Measurements from ENCODE around the gene NUFIP2.
"Not testable (repeated sequence)": the region's sequence is repeated elsewhere in the genome, so short reads cannot be mapped to it uniquely, and the experiment has no call there.

NUFIP2 gene

DNA sequence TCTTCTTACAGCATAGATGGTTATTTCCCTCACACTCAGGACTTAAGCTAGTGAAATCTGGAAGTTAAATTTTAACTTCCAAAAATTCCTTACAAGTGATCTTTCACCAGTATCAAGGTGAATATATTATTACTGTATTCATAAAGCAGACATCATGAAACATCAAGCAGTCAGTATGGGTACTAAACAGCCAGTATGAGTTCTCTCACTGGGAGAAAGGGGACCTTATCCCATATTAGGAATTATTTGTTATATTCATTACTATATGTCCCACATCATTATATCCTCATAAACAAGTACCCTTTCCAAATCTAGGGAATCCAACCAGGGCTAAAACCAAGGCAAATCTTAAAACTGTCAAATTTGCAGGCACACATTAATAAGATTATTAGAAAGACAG, 15.3 kb downstream of the NUFIP2 start:
- no peak for DNase-seq

DNA sequence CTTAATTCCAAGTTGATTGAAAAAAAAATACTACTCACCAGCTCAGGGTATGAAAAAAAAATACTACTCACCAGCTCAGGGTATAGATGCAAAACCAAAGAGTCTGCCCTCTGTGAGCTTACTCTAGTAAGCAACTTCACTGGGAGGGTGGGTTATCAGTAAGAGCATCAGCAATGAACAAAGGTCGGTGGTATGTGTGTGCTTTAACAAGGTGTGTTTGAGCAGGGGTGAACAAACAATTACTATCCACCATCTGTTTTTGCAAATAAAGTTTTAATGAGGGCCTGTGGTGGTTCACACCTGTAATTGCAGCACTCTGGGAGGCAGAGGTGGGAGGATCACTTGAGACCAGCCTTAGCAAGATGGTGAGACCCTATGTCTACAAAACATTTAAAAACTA, 20.0 kb downstream of the NUFIP2 start:
- DNase-seq = peak; percentile 60

- not testable (repeated sequence) for DNase-seq
Observed at GRCh38 chr17:29271980-29272379, 22.0 kb downstream of the NUFIP2 start.

GRCh38 chr17:29263916-29264315, 30.0 kb downstream of the NUFIP2 start:
- DNase-seq = no peak

GRCh38 chr17:29257756-29258155, 36.2 kb downstream of the NUFIP2 start:
- DNase-seq = no peak

GRCh38 chr17:29256735-29257466, 37.0 kb downstream of the NUFIP2 start:
- DNase-seq = no peak

- no peak for DNase-seq
Observed at GRCh38 chr17:29255926-29256522, 37.9 kb downstream of the NUFIP2 start.

- no peak for DNase-seq
Observed at GRCh38 chr17:29253037-29253436, 40.9 kb downstream of the NUFIP2 start.

GRCh38 chr17:29252101-29252791, 41.7 kb downstream of the NUFIP2 start:
- DNase-seq = peak; percentile 27

DNA sequence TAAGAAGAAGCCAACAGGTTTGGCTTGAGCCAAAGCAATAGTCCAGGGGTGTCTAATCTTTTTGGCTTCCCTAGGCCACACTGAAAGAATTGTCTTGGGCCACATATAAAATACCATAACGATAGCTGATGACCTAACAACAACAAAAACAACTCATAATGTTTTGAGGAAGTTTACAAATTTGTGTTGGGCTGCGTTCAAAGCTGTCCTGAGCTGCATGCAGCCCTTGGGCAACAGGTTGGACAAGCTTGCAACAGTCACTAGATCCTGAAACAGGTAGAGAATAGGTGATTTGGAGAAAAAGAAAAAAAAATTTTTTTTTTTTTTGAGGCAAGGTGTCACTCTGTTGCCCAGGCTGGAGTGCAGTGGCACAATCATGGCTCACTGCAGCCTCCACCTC, 42.8 kb downstream of the NUFIP2 start:
- DNase-seq = no peak

DNA sequence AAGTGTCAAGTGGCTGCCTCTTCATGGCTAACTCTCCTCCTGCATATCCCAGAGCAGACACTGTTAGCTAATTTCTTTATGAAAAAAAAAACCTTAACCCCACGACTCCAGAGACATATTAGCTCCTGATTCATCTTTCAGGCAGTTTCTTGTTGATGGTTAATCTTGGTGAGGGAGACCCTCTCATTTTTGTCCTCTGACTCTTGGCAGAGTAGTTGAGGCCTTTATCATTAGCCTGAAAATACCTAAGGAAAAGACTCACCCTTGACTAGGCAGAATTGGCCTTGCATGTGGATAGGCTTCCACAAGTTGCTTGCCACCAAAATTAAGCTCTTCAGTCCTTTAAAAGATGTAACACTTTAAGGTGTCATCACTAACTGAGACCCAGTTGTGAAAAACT, 43.3 kb downstream of the NUFIP2 start:
- DNase-seq = no peak

- no peak for DNase-seq
Observed at GRCh38 chr17:29248845-29249244, 45.1 kb downstream of the NUFIP2 start.

DNA sequence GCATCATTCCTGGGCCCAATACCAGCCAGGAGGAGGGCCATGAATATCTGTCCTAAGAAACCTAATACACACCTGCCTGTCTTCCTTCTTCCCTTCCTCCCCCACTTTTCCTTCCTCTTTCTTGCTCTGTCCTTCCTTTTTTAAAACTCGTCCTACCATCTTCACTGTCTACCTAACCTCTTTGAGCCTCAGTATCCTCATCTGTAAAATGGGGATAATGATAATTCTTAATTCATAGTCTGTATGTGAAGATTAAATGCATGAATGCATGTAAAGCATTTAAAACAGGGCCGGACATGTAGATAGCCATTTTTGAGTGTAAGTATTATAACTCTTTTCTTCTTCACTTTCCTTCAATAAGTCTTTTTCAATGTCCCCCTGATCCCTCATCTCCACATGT, 46.7 kb downstream of the NUFIP2 start:
- DNase-seq = no peak

DNA sequence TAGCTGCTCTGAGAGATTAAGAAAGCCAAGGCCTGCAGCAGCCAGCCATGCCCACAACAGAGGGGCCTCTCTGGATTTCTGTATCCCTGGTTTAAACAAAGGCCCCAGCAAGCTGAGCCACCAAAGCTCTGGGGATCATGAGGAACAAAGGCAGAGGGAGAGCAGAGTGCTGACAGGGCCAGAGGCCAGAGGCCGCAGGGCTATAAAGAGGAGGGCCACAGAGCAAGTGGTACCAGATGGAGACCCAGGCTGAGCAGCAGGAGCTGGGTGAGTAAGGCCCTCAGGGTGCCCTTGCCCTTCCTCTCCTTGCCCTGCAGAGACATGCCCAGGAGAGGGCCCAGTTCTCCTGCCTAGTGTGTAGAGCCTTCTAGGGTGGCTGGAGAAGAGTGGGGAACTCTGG, 47.3 kb downstream of the NUFIP2 start, which contains the start of gene CRYBA1:
TSS of gene CRYBA1 (plus strand) at position 232 of the 400 bp plus-strand sequence. CDS start at position 237, 5 bp downstream.
- DNase-seq = peak; percentile 35

GRCh38 chr17:29245401-29245800, 48.5 kb downstream of the NUFIP2 start:
- DNase-seq = no peak

DNA sequence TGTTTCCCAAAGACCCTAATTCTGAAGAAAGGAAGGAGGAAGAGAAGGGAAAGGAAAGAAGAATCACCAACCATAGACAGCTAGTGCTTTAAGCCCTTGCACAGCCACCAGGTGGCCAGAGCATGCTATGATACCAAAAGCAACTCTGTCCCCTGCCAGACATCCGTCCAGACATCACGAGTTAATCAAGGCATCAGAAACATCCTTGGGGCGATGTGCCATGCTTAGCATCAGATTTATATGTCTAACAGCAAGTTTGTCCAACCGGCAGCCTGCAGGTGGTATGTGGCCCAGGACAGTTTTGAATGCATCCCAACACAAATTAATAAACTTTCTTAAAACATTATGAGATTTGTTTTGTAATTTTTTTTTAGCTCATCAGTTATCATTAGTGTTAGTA, 50.2 kb downstream of the NUFIP2 start:
- DNase-seq = peak; percentile 51

DNA sequence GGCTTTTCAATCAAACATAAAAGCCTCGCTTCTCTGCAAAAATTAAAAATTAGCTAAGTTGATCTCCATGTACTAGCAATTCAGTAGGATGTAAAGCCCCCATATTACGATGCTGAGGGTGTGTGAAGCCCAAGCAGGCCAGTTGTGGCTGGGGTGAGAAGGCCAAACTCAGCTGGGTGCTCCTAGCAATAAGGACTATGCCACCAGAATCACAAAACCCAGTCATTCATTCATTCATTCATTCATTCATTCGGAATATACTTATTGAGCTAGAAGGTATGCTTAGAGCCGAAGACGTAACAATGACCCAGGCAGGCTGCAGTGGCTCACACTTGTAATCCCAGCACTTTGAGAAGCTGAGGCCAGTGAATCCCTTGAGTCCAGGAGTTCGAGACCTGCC, 51.2 kb downstream of the NUFIP2 start:
- no peak for DNase-seq

- no peak for DNase-seq
Observed at GRCh38 chr17:29242051-29242450, 51.9 kb downstream of the NUFIP2 start.

- DNase-seq = peak; percentile 50
Observed at GRCh38 chr17:29240968-29241963, 52.7 kb downstream of the NUFIP2 start.

GRCh38 chr17:29240477-29240876, 53.5 kb downstream of the NUFIP2 start:
- no peak for DNase-seq

GRCh38 chr17:29238133-29238850, 55.7 kb downstream of the NUFIP2 start:
- no peak for DNase-seq
